Measurements from ENCODE around the gene NPL.

The NPL gene

GRCh38 chr1:182867861-182868260, 78.3 kb downstream of the NPL start:
- no peak for DNase-seq (ENCODE audit: low spot score)

GRCh38 chr1:182869241-182869666, 79.7 kb downstream of the NPL start:
- DNase-seq (ENCODE audit: low spot score) = no peak

- no peak for DNase-seq (ENCODE audit: low spot score)
These were observed 83.3 kb downstream of the NPL start for GRCh38 chr1:182872881-182873280.

GRCh38 chr1:182875889-182876288, 86.3 kb downstream of the NPL start:
- no peak for DNase-seq (ENCODE audit: low spot score)

- DNase-seq (ENCODE audit: low spot score) = no peak
These were observed 87.8 kb downstream of the NPL start for GRCh38 chr1:182877331-182877730.

- no peak for DNase-seq (ENCODE audit: low spot score)
These were observed 88.3 kb downstream of the NPL start for GRCh38 chr1:182877842-182878241.

Data from SK-N-DZ (cell line).